Brain microvascular endothelial cell (primary cell): ENCODE results near the gene RASA4.
"Not testable (repeated sequence)": the region's sequence is repeated elsewhere in the genome, so short reads cannot be mapped to it uniquely, and the experiment has no call there.

Source experiments
- DNase-seq: peaks from one replicate; pipeline ENCODE4 v3.0.0-alpha.2; 2020
- H3K27ac ChIP-seq: fragments of 250-450 bp; sonication (Bioruptor Pico); 2 replicates; pipeline ENCODE4 v1.5.1; 2020; ENCODE audit warnings: mild to moderate bottlenecking, moderate library complexity
- H3K27me3 ChIP-seq: fragments of 250-450 bp; sonication (Bioruptor Pico); replicated peaks from 2 replicates; pipeline ENCODE4 v1.5.1; 2020; ENCODE audit warnings: mild to moderate bottlenecking
- H3K36me3 ChIP-seq: fragments of 250-450 bp; sonication (Bioruptor Pico); replicated peaks from 2 replicates; pipeline ENCODE4 v1.5.1; 2020; ENCODE audit warnings: mild to moderate bottlenecking
- H3K4me3 ChIP-seq: 2 replicates; pipeline ENCODE4 v1.5.1; 2011; ENCODE audit warnings: low read depth, mild to moderate bottlenecking, control low read depth, low read length, moderate library complexity
- in situ Hi-C: cut with HindIII; loops from 2 replicates; pipeline ENCODE4 v1.10.0; 2017; ENCODE audit warnings: low sequenced_read_pairs, low pct_ligation_motif_present

Gene RASA4

GRCh38 chr7:102616507-102617125 lies at the start of gene RASA4:
Gene RASA4, minus strand, starts transcription at chr7:102616756. Its CDS starts 67 bp downstream, at chr7:102616689.
- H3K27me3 ChIP-seq, H3K27ac ChIP-seq, H3K36me3 ChIP-seq, in situ Hi-C loops: not testable (repeated sequence)
- H3K4me3 ChIP-seq, result peak within 1 kb of the TSS; percentile 38
- DNase-seq, result peak; percentile 0

GRCh38 chr7:102664765-102665164 lies 48.2 kb upstream of the RASA4 start:
- in situ Hi-C loops, H3K36me3 ChIP-seq, DNase-seq, H3K4me3 ChIP-seq, H3K27ac ChIP-seq, H3K27me3 ChIP-seq: not testable (repeated sequence)

GRCh38 chr7:102649924-102650323 lies 33.4 kb upstream of the RASA4 start, which contains the start of gene SPDYE2B:
Gene SPDYE2B, plus strand, starts transcription at chr7:102650319. Its CDS starts 2,030 bp downstream, at chr7:102652349.
- H3K36me3 ChIP-seq, H3K27ac ChIP-seq, in situ Hi-C loops, DNase-seq, H3K4me3 ChIP-seq, H3K27me3 ChIP-seq: not testable (repeated sequence)

- H3K36me3 ChIP-seq, DNase-seq: not testable (repeated sequence)
Measured at GRCh38 chr7:102647813-102648212, 31.3 kb upstream of the RASA4 start.

GRCh38 chr7:102643404-102643803 lies 26.8 kb upstream of the RASA4 start:
- H3K27ac ChIP-seq, DNase-seq, H3K27me3 ChIP-seq, H3K4me3 ChIP-seq, H3K36me3 ChIP-seq, in situ Hi-C loops: not testable (repeated sequence)

More at GRCh38 chr7:102647813-102648212, 31.3 kb upstream of the RASA4 start:
- H3K27me3 ChIP-seq, H3K4me3 ChIP-seq, in situ Hi-C loops, H3K27ac ChIP-seq: not testable (repeated sequence)

- H3K27me3 ChIP-seq, result not testable (repeated sequence)
Measured at GRCh38 chr7:102642691-102643090, 26.1 kb upstream of the RASA4 start, which contains the start of gene UPK3BL1. Gene UPK3BL1, minus strand, starts transcription at chr7:102642791. Its CDS starts 50 bp downstream, at chr7:102642741.

GRCh38 chr7:102638848-102639247 lies 22.3 kb upstream of the RASA4 start:
- H3K27me3 ChIP-seq, H3K27ac ChIP-seq, H3K4me3 ChIP-seq, in situ Hi-C loops, H3K36me3 ChIP-seq, DNase-seq: not testable (repeated sequence)

More at GRCh38 chr7:102642691-102643090, 26.1 kb upstream of the RASA4 start, which contains the start of gene UPK3BL1:
- DNase-seq, H3K4me3 ChIP-seq, in situ Hi-C loops, H3K36me3 ChIP-seq, H3K27ac ChIP-seq: not testable (repeated sequence)

GRCh38 chr7:102636956-102637355 lies 20.4 kb upstream of the RASA4 start:
- DNase-seq, H3K27me3 ChIP-seq, H3K27ac ChIP-seq, in situ Hi-C loops, H3K36me3 ChIP-seq, H3K4me3 ChIP-seq: not testable (repeated sequence)

- H3K27me3 ChIP-seq, in situ Hi-C loops, DNase-seq, H3K36me3 ChIP-seq, H3K4me3 ChIP-seq, H3K27ac ChIP-seq: not testable (repeated sequence)
Measured at GRCh38 chr7:102635354-102635753, 18.8 kb upstream of the RASA4 start.

- H3K27me3 ChIP-seq, H3K36me3 ChIP-seq, H3K27ac ChIP-seq, H3K4me3 ChIP-seq, DNase-seq, in situ Hi-C loops: not testable (repeated sequence)
Measured at GRCh38 chr7:102634299-102634698, 17.7 kb upstream of the RASA4 start.

- H3K36me3 ChIP-seq, H3K4me3 ChIP-seq, in situ Hi-C loops, H3K27me3 ChIP-seq, DNase-seq, H3K27ac ChIP-seq: not testable (repeated sequence)
Measured at GRCh38 chr7:102630622-102631021, 14.1 kb upstream of the RASA4 start.

GRCh38 chr7:102627271-102627904 lies 10.8 kb upstream of the RASA4 start:
- DNase-seq, H3K27ac ChIP-seq, H3K4me3 ChIP-seq, H3K27me3 ChIP-seq, in situ Hi-C loops, H3K36me3 ChIP-seq: not testable (repeated sequence)

GRCh38 chr7:102618122-102618521 lies 1.6 kb upstream of the RASA4 start:
- H3K27me3 ChIP-seq, H3K4me3 ChIP-seq, in situ Hi-C loops, H3K27ac ChIP-seq, H3K36me3 ChIP-seq: not testable (repeated sequence)
- DNase-seq, result peak; percentile 0

- in situ Hi-C loops, H3K27me3 ChIP-seq, DNase-seq, H3K27ac ChIP-seq, H3K4me3 ChIP-seq, H3K36me3 ChIP-seq: not testable (repeated sequence)
Measured at GRCh38 chr7:102615930-102616329, 626 bp downstream of the RASA4 start.

GRCh38 chr7:102614873-102615272 lies 1.7 kb downstream of the RASA4 start:
- H3K36me3 ChIP-seq, H3K27ac ChIP-seq, DNase-seq, H3K4me3 ChIP-seq, H3K27me3 ChIP-seq, in situ Hi-C loops: not testable (repeated sequence)
